Epidermal melanocyte (primary cell): ENCODE results near the gene AMFR.

Experiments used
- DNase-seq: peaks from one replicate; pipeline ENCODE4 v3.0.0; 2011; ENCODE audit warnings: low spot score; ENCODE audit not compliant: insufficient read length

Gene AMFR

GRCh38 chr16:56348168-56349085 is 76.9 kb downstream of the AMFR start:
- no peak for DNase-seq

DNA sequence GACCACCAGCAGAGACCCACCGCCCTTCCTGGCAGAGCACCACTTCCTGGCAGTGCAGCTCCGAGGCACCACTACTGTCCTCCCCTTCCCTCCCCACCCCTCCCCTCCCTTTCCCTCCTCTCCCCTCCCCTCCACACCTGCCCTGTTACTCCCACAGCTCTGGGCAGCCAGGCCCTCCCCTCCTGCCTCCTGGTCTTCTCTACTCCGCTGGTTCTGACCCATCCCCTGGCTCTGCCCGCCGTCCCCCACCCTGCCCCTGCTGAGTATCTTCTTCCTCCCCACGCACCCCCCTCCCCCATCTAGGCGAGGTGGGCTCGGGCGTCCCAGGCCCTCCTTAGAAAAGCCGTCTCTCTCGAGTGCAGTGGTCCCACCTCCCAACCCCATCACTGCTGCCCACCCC is 77.7 kb downstream of the AMFR start:
- no peak for DNase-seq

DNA sequence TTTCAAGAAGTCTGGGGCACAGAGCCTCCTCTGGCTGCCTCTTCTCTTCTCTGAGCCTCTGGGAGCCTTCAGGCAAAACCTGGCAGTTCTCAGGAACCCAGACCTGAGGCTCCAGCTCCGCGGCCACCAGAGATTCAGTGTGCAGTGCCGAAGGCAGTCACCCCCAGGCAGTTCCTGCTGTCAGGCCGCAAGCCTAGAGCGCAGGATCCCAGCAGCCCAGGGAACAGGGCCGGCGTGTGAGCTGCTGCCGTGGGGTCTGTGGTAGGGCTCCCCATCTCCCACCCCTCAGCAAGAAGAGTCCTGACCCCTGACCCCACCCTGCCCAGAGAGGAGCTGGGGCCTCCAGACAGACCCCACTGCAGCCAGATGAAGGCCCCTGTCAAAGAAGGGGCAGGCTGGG is 78.2 kb downstream of the AMFR start:
- DNase-seq, result no peak

DNA sequence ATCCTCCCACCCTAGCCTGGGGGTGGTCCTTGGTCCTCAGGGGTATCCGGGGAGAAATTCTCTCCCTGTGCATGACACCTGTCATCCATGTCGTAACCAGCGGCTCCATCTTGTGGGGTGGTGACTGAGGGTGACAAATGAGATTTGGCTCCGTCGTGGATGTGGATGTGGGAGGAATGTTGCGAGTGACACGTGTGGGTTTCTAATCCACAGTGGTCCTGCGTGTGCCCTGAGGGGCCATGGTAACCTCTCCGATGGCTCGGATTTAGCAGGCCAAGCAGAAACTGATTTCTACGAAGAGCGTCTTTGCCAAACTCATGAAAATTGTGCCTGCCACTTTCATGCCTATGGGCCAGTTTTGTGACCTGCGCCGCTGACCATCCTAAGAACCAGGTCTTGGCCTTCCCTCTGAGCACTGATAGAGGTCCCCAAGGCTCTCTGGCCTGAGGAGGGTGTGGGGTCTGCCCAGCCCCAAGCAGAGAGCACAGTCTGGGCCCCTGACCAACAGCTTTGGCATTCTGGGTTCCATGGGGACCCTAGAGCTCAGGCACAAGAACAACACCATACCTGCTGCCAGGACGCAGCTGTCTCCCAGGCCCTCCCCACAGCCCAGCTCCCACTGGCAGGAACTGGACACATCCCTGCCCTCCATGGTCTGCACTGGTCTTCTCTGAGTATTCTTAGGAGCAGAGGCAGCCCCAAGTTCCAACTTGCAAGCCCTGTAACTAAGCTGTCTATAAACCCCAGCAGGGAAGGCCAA is 79.0 kb downstream of the AMFR start:
- no peak for DNase-seq

DNA sequence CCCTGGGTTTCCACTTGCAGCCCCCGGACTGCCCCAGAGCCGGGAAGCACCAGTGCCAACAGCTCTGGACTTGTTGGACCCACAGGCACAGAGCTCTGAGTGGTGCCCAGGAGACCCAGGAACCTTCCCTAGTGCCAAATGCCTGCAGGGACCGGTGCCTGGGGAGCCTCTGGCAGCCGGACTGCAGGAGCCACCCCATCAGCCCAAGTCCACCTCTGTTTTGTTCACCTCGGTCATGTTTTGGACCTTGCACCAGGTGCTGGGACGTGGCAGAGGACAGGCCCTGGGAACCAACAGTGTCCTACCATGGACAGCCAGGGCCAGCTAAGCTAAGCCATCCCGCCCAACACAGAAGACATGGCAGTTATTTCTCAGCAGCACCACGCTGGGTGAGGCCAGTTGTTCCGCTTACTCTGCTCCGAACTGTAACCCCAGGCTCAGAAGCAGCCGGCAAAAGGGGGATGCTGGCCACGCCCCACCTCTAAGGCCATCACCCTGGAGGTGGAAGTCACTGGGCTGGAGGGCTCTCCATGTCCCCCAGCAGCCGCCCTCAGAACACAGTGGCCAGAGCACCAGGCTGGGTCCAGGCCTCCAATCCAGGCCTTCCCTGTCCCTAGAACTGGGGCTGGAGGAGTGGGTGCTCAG is 79.8 kb downstream of the AMFR start:
- DNase-seq, result no peak

DNA sequence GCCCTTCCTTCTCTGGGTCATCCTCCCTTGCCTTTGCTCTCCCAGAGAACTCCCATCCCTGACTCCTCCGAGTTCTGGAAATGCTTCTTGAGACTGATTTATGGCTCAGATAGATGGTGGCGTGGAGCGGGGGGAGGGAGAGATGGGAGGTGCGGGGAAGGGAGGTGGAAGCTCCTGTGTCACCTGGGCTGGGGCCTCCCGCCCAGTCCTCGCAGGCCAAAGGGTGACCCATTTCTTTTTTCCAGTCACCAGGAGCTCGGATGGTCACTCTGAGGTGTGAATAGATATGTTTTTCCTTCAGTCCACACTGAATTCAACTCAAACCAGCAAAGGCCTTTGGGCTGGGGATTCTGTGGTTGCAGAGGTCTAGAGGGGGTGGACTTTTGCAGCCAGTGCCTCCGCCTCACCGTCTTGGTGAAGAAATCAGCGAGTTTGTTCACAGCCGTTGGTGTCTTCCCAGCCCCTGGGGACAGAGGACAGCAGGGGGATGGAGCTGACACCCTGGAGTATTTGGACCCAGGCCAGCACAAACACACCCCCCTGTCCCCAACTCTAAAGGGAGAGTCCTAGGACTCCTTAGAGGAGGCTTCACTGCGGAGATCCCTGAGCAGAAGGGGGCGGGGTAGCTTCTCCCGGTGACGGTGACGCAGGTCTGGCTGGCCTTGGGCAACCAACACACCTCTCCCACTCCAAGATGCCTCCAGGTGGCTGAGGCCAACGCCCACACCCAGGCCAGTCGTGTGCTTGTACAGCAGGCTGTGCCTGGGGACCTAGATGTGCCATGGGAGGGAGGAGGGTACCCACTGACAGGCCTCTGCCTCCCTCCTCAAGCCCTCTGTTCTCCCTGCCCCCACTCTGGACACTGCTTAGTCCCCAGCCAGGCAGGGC is 80.6 kb downstream of the AMFR start:
- DNase-seq, result no peak

DNA sequence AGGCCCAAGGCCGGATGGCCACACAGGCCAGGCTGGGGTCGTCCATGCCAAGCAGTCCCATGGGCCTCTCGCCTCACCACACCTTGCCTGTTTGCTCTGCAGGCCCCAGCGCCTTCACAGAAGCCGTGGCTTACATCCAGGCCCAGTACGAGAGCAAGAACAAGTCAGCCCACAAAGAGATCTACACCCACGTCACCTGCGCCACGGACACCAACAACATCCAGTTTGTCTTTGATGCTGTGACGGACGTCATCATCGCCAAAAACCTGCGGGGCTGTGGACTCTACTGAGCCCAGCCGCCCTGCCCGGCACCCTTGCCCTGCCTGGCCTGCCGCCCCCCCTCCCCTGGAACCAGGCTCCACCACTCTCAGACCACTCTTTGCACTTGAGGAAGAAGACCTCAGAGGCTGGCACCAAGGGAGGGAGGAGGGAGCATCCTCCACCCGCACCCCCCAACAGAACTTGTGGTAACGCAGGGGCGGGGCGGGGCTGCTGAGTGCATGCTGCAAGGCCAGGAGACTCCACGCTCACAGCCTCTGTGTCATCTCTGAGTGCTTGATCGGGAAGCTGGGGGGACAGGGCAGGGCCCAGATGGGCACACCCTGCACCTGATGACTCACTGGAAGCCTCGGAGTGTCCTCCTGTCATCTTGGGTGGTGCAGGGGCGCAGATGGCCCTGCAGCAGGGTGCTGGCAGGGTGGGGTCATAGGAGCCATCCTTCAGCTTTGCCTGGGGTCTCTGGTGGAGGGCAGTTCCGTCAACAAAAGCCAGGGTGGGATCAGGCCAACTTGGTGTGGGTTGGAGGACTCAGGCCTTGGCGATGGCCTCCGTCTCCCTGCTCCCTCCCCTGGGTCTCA is 81.5 kb downstream of the AMFR start:
- no peak for DNase-seq

- no peak for DNase-seq
Measured at GRCh38 chr16:56341656-56342399, 83.5 kb downstream of the AMFR start.

- no peak for DNase-seq
Measured at GRCh38 chr16:56340864-56341365, 84.4 kb downstream of the AMFR start.

- no peak for DNase-seq
Measured at GRCh38 chr16:56340416-56340815, 84.9 kb downstream of the AMFR start.

GRCh38 chr16:56339431-56340195 is 85.7 kb downstream of the AMFR start:
- DNase-seq, result no peak

DNA sequence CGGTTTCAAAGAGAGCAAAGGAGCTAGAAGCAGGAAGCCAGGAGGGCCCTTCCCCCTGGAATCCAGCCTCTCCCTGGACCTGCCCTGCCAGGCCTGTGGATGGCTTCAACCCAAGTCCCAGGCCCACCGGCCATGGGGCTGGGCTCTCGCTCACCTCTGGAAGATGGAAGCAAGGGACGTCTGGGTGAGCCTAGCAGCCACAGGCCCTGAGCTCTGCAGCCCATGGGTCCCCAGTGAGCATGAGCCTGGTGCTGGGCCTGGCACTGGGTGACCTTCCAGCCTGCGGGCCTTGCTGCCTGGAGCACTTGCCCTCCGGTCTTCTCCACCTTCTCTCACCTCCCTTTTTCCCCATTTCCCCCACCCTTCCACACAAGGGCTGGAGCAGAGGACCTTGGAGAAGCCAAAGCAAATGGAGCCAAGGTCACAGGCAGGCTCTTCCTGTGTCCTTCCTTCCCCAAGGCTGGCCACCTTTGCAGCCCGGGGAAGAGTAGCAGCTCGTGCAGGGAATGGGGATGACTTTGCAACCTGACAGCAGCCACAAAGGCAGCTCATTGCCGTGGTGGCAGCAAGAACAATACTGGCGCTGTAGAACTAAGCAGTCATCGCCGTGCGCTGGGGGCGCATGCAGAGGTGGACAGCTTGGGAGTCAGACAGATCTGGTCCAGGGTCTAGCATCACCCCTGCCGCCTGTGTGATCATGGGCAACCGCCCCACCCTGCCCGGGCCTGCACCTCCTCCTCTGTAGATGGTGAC is 86.6 kb downstream of the AMFR start:
- DNase-seq, result no peak

- DNase-seq, result no peak
Measured at GRCh38 chr16:56337858-56338325, 87.5 kb downstream of the AMFR start.

DNA sequence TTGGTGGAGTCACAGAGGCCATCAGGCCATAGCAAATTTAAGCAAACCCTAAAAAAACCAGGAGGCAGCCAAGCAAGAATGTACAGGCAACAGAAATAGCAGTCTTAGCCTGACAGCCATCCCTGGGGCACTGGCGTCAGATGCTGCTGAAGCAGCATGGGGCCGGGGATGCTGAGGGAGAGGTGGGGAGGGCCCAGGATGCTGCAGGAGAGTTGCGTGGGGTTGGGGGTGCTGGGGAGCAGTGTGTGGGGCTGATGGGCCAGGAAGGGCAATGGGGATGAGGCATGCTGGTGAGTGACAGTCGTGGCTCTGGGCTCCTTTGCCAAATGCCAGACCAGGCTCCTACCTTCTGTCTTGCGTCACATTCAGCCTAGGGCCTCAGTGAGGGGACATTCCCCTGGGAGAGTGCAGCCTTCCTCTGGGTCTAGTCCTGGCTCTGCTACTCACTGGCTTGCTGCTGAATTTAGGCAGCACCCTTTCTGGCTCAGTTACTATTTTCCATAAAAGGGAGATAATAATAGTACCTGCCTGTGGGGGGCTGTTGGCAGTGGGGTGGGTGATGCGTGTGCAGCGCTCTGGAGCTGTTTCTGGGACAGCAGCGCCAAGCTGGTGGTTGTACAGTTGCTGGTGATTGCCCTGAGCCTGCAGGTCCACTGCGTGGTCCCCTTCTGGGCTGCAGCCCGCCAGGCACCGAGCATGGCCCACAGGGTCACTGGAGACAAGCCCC is 88.1 kb downstream of the AMFR start:
- DNase-seq, result no peak

GRCh38 chr16:56336711-56337110 is 88.6 kb downstream of the AMFR start:
- no peak for DNase-seq

DNA sequence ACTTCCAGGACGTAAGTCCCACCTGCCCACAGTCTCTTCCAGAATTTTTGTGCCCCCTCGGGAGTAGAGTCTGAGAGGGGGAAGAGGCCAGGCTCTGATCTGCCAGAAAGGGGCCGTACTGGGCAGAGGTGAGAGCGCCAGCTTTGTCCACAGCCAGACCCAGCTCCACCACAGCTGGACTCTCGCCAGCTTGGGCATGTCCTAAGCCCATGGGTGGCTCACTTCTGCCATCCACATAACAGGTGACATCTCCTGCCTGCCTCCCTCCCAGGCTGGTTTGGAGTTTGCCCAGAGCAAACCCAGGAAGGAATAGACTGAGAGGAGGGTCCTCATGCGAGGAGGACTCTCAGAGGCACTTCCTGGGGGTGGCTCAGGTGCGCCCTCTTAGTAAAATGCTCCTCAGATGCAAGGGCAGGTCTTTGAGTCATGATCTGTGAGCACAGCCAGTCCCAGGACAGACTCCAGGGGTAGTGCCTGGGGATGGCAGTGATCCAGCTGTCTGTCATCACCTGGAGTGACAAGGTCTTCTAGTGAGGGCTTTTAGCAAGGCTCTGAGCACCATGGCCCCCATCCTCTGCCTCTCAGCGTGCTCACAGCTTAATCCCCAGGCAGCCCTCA is 89.2 kb downstream of the AMFR start:
- DNase-seq, result no peak

- no peak for DNase-seq
Measured at GRCh38 chr16:56334761-56335160, 90.6 kb downstream of the AMFR start.
